ENCODE measurements around the gene DPF3.

DPF3 gene

DNA sequence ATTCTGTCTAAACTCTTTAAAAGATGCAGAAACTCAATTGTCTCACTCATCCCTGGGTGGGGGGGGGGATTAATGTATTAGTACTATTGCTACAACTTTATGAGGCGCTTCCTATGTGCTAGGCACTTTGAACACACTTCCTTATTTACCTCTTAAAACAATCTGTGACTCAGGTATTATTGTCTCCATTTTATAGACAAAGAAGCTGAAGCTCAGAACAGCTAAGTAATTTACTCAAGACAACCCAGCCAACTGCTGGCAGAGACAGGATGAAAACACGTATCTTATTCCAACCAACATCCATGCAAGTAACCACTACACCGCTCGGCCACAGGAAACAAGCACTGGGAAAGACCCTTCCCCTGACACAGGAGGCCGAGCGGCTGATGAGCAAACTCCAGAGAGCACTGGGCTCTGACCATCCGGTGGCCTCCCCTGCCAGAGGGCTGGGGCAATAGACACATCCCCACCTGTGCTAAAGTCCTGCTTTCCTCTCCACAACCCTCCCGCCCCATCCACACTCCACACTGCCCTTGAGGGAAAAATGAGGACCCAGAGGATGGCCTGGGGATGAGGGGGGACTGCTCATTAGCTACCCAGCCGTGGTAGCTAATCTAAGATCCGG, 244.2 kb downstream of the DPF3 start:
- no peak overlapping the region for H3K4me3 ChIP-seq (ENCODE audit: low read length)
- H3K27me3 ChIP-seq (ENCODE audit: control insufficient read depth, low read length): peaks cover 9% of the 10 kb centered on the region; the same call in 1 of the 2 replicates
- H3K36me3 ChIP-seq (ENCODE audit: control insufficient read depth, low read length): no peaks in the 10 kb centered on the region
- H4K20me1 ChIP-seq (ENCODE audit: control insufficient read depth, insufficient read depth, low read depth, low read length): no peaks in the 10 kb centered on the region
- TF ChIP-seq EZH2phosphoT487 (IDR thresholded peaks at IDR 0.05; ENCODE audit: borderline replicate concordance, low read length) (no peak), CTCF (IDR thresholded peaks at IDR 0.05; ENCODE audit: low read depth, low read length, poor library complexity, severe bottlenecking) (no peak)
- no peaks in the 10 kb centered on the region for H3F3A ChIP-seq (ENCODE audit: control insufficient read depth, insufficient read depth)
- no peaks in the 10 kb centered on the region for H3K79me2 ChIP-seq (ENCODE audit: control insufficient read depth, low read length)
- H3K27ac ChIP-seq (ENCODE audit: low read depth, low read length): no peak overlapping the region
- H3K9me2 ChIP-seq (replicated peaks; ENCODE audit: control insufficient read depth, low read length): no peaks in the 10 kb centered on the region
- no peaks in the 10 kb centered on the region for H3K4me1 ChIP-seq (ENCODE audit: control insufficient read depth, low read length)
- no peak overlapping the region for H3K4me2 ChIP-seq (ENCODE audit: low read length)
- no peaks in the 10 kb centered on the region for H3K9me3 ChIP-seq (ENCODE audit: control insufficient read depth, insufficient read depth, low read length)

DNA sequence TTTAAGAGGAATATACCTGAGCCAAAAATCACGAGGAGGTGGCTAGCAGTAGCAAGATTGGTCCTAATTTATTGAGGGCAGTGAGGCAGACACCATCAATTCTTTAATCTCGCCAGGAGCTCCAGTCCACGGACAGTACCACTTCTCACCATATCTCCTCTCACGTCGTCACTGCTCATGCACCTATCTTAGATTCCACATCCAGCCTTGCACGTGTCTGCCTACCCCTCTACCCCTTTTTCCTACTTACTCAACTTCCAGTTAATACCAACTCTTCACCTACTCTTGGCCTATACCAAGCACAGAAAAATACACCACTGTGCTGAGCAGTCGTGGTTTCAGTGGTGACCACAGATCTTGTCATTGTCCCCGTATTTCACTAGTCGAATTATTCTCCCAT, 246.1 kb downstream of the DPF3 start:
- Histone ChIP-seq H3K79me2 (ENCODE audit: control insufficient read depth, low read length) (no peaks in the 10 kb centered on the region), H3K36me3 (ENCODE audit: control insufficient read depth, low read length) (no peaks in the 10 kb centered on the region), H3K4me1 (ENCODE audit: control insufficient read depth, low read length) (no peaks in the 10 kb centered on the region), H4K20me1 (ENCODE audit: control insufficient read depth, insufficient read depth, low read depth, low read length) (no peaks in the 10 kb centered on the region), H3K9me2 (replicated peaks; ENCODE audit: control insufficient read depth, low read length) (no peaks in the 10 kb centered on the region), H3K27ac (ENCODE audit: low read depth, low read length) (no peak overlapping the region), H3K4me2 (ENCODE audit: low read length) (no peak overlapping the region), H3K4me3 (ENCODE audit: low read length) (no peak overlapping the region), H3K27me3 (ENCODE audit: control insufficient read depth, low read length) (peaks cover 9% of the 10 kb centered on the region; the same call in 1 of the 2 replicates), H3F3A (ENCODE audit: control insufficient read depth, insufficient read depth) (no peaks in the 10 kb centered on the region), H3K9me3 (ENCODE audit: control insufficient read depth, insufficient read depth, low read length) (no peaks in the 10 kb centered on the region)
- TF ChIP-seq CTCF (IDR thresholded peaks at IDR 0.05; ENCODE audit: low read depth, low read length, poor library complexity, severe bottlenecking) (no peak), EZH2phosphoT487 (IDR thresholded peaks at IDR 0.05; ENCODE audit: borderline replicate concordance, low read length) (no peak)

GRCh38 chr14:72646861-72647528, 246.9 kb downstream of the DPF3 start:
- H4K20me1 ChIP-seq (ENCODE audit: control insufficient read depth, insufficient read depth, low read depth, low read length): no peaks in the 10 kb centered on the region
- H3K27ac ChIP-seq (ENCODE audit: low read depth, low read length): no peak overlapping the region
- no peaks in the 10 kb centered on the region for H3K36me3 ChIP-seq (ENCODE audit: control insufficient read depth, low read length)
- TF ChIP-seq EZH2phosphoT487 (IDR thresholded peaks at IDR 0.05; ENCODE audit: borderline replicate concordance, low read length): no peak
- no peak for TF ChIP-seq CTCF (IDR thresholded peaks at IDR 0.05; ENCODE audit: low read depth, low read length, poor library complexity, severe bottlenecking)
- H3K9me3 ChIP-seq (ENCODE audit: control insufficient read depth, insufficient read depth, low read length): no peaks in the 10 kb centered on the region
- no peaks in the 10 kb centered on the region for H3K4me1 ChIP-seq (ENCODE audit: control insufficient read depth, low read length)
- no peak overlapping the region for H3K4me2 ChIP-seq (ENCODE audit: low read length)
- no peak overlapping the region for H3K4me3 ChIP-seq (ENCODE audit: low read length)
- no peaks in the 10 kb centered on the region for H3F3A ChIP-seq (ENCODE audit: control insufficient read depth, insufficient read depth)
- no peaks in the 10 kb centered on the region for H3K79me2 ChIP-seq (ENCODE audit: control insufficient read depth, low read length)
- no peaks in the 10 kb centered on the region for H3K9me2 ChIP-seq (replicated peaks; ENCODE audit: control insufficient read depth, low read length)
- H3K27me3 ChIP-seq (ENCODE audit: control insufficient read depth, low read length): peaks cover 9% of the 10 kb centered on the region; the same call in 1 of the 2 replicates
